Activated naive CD4-positive, alpha-beta T cell (primary cell): Measurements from ENCODE around the gene OGA.

ENCODE experiments used
- DNase-seq, 4 experiments: peaks; one replicate each; lab custom pipeline; 2025; lab: John Stamatoyannopoulos, UW

Gene OGA

DNA sequence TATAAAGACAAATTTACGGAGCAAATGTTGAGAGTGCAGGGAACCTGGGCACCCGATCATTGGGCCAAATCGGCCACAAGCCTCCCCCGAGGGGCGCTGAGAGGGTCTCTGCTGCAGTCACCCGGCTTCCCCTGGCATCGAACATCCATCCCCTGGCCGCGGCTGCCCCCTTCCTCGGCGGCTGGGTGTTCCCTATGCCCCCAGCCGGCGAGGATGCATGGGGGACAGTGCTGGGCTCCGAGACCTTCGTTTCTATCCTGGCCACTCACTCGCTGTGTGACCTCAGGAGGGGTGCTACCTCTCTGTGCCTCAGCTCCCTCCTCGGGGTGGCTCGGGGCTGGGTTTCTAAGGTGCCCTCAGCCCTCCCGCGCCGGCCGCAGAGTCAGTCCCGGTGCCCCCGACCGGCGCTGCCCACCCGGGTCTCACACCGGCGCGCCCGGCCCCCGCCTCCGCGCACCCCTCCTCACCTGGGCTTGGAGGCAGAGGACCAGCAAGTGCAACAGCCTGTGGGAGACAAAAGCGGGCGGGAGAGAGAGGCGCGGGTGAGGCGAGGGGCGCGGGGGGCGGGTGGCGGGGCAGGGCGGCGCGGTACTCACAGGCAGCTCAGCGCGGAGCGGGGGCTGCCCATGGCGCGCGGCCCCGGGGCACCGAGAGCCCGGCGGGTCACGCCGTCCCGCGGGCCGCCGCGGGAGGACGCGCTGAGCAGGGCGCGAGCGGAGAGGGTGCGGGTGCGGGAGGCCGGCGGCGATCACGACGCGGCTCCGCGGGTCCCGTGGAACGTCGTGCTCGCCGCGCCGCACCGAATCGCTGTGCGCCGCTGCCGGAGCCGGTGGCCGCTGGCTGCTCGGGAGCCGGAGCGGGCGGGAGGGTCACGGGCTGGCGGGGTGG, 42.7 kb downstream of the OGA start, which contains the start of gene FGF8:
TSS of gene FGF8 (minus strand) at position 842 of the 888 bp plus-strand sequence. CDS start at position 628, 214 bp downstream.
- no peak for DNase-seq

DNA sequence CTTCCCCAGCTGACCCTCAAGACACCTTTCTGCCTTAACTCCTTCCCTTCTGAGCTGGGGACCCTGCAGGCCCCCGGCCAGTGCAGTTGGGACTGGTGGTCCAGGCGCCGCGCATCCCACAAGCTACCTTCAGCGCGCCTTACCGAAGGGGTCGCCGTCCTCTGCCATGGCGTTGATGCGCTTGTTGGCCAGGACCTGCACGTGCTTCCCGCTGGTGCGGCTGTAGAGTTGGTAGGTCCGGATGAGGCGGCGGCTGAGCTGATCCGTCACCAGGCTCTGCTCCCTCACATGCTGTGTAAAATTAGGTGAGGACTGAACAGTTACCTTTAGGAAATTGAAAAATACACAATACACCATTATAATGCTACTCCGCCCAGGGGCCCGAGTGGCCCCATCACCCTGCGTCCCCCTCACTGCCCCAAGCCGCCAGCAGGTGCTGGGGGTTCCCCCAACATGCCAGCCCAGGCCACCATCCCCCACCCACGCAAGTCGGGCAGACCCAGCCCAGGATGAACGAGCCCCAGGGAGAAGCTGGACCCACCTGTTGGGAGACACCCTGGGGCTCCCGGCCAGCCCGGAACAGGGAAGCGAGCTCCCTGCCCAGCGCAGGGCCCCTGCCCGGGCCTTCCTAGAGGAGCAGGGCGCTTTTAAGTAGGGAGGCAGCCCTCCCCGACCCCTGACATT, 43.5 kb downstream of the OGA start:
- DNase-seq, result no peak

GRCh38 chr10:101773923-101774588, 44.2 kb downstream of the OGA start:
- no peak for DNase-seq

- DNase-seq, result no peak
Measured at GRCh38 chr10:101772895-101773761, 45.1 kb downstream of the OGA start.

DNA sequence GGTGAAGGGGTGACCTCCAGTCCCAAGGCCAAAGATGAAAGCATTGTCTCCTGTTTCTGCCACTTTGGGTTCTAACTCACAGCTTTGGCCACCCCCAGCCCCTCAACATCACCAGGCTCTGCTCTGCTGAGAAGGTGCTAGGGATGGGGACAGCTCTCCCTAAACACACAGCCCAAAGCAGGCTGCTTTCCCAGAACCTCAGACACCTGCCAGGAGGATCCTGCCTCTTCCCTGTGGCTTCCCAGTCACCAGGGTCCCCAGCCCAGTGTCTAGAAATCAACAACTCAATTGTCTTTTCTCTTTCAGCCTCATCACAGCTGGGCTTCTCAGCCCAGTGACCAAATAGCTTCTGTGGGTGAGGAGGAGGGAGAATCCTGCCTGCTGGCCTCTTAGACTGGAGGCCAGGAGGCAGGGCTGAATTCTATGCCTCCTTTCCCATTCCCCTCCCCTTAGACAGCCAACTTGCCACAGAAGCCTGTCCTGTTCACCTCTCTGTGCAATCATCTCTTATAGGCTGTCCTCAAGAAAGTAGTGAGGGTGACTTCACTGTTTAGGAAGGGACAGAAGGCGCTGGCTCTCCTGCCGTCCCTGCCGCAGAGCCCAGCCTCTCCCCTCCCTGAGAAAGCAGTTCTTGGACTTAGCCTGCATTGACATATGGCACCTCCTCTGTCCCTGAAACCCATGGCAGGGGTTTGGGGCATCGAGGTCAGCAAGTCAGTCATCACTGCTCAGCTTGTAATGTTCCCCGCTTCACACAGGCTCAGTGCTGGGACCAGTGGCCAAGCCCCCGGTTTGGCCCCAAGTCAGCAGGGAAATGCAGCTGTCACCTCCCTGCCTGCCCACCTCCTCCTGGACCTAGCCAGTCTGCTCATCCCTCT, 46.0 kb downstream of the OGA start:
- no peak for DNase-seq

- DNase-seq, result no peak
Measured at GRCh38 chr10:101771380-101771779, 46.9 kb downstream of the OGA start.

GRCh38 chr10:101770331-101771215, 47.7 kb downstream of the OGA start:
- DNase-seq, result no peak

GRCh38 chr10:101769541-101770180, 48.6 kb downstream of the OGA start:
- DNase-seq, result no peak

DNA sequence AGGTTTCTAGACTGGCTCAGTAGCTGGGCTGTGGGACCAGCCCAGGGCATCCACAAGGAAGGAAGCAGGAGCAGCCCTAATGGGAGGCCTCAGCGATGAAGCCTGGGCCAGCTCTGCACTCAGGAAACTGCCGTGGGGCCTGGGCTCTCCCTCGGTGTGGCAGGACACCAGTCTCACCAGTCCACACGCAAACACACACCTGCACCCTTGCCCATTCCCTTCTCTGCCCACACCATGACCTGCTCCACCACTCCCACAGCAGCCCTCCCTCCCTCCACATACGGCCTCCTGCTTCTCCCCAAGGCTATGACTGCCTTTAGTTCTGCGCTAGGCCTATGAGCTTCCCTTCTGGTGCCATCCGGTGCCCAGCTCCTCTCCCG, 49.5 kb downstream of the OGA start:
- DNase-seq, result no peak

- DNase-seq, result no peak
Measured at GRCh38 chr10:101767966-101768790, 50.1 kb downstream of the OGA start.

GRCh38 chr10:101767600-101767945, 50.7 kb downstream of the OGA start:
- no peak for DNase-seq

- DNase-seq, result no peak
Measured at GRCh38 chr10:101766753-101767599, 51.3 kb downstream of the OGA start.

GRCh38 chr10:101766306-101766705, 51.9 kb downstream of the OGA start:
- DNase-seq, result no peak

DNA sequence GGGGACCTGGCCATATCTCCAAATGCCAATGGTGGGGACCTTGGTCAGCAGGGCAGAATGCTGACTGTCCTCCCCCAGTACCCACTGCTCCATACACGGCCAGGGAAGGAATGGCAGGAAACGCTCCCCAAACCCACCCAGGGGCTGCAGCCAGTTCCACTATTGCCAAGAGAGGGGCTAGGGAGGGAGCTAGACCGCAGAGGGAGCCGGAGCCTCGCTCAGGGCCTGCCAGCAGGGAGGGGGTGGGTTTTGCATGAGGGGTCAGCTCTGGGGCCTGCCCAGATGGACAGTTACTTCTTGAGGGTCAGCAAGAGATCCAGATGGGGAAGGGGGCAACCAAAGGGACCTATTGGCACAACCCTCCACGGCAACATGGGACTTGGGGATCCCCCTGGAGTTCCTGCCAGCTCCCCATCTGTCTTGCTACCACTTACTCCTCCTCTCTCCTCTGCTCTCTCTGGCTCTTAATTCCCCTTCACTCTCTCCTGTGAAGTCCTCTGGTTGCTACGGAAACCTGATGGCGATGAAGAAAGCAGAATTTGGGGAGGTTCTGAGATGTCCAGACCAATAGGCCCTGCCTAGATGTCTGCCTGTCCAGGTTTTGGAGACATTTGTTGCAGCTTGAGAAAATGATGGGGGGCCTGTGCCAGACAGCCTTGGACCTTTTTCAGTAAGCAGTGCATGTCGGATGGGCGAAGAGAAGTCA, 55.0 kb downstream of the OGA start:
- no peak for DNase-seq

DNA sequence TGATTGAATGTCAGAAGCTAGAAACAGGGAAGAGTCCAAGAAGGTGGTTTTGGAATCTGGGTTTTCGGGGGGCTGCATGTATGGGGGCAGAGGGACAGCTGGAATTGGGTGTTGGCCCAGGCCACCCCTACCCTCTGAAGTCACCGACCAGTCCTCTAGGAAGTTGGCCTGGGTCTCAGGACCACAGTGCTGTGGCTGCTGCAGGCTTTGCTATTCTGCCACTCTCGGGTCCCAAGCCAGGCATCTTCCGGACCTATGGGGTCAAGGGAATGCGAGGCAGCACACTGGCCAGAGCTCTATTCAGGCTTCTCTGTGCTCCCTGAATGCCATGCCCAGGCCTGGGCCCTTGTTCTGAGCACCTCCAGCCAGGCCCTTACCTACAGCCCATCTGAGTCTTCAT, 55.5 kb downstream of the OGA start:
- no peak for DNase-seq

DNA sequence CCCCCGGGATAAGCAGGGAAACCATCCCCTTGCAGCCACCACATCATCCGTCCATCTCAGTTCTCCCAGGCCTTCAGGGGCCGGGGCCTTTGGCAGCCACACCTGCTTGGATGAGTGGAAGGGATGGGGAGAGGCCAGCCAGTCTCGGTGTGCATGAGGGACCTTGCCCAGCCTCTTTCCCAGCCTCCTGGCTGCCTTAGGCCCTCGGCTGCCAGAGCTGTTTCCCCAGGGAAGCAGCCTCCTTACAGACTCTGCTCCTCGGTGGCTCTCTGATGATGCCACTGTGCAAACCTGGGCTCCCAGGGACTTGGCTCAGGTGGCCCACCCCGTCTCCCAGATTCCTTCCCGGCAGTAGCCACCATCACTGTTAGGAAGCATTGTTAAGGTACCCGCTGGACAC, 57.0 kb downstream of the OGA start:
- no peak for DNase-seq

DNA sequence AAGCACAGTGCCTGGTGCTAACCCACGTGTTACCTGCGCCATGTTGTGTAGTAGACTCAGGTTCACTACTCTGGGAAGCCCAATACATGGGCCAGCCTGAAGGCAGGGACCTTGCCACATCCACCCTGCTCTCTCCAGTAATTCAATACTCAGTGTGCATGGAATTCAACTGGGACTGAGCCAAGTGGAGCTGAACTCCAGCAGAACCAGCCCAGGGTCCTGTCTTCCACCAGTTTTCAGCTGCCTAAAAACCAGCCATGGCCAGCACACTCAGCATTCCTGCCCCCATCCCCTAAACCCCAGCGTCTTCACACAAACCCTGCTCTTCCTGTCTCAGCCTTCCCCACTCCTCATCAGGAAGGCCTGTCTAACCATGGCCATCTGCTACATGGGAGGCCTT, 57.7 kb downstream of the OGA start:
- DNase-seq, result no peak
